Activated CD4-positive, alpha-beta T cell treated with anti-CD3 and anti-CD28 coated beads, Interleukin-2, amount 10 ng/mL, durations not matched to agents 7 days and 5 days (primary cell): ENCODE data around the gene CD274. TPM values are rescaled to one million over a fixed set of nuclear protein-coding genes. Genes with fewer than 3 reads are reported as not detected.
"Not testable (repeated sequence)": the region's sequence is repeated elsewhere in the genome, so short reads cannot be mapped to it uniquely, and the experiment has no call there.

Source experiments
- CTCF ChIA-PET: fragments of 350-600 bp; sonication (Branson Sonifier 250); formaldehyde crosslinking; loops from one replicate; lab custom pipeline; 2021; ENCODE audit warnings: antibody characterized with exemption; lab: Charles Lee
- POLR2A ChIA-PET: fragments of 350-600 bp; sonication (Branson Sonifier 250); formaldehyde crosslinking; loops from one replicate; lab custom pipeline; 2021; ENCODE audit warnings: antibody characterized with exemption; lab: Charles Lee
- DNase-seq: peaks from one replicate; pipeline ENCODE4 v3.0.0-alpha.2; 2020
- H3K27ac Mint-ChIP-seq: one replicate; pipeline ENCODE4 v1.8.0; 2021; ENCODE audit warnings: mild to moderate bottlenecking, moderate library complexity, mixed read lengths
- H3K27me3 Mint-ChIP-seq: one replicate; pipeline ENCODE4 v1.8.0; 2021; ENCODE audit warnings: mixed read lengths
- H3K36me3 Mint-ChIP-seq: one replicate; pipeline ENCODE4 v1.8.0; 2021; ENCODE audit warnings: low read depth, mixed read lengths
- H3K4me1 Mint-ChIP-seq: one replicate; pipeline ENCODE4 v1.8.0; 2021; ENCODE audit warnings: mixed read lengths
- H3K4me3 Mint-ChIP-seq: one replicate; pipeline ENCODE4 v1.8.0; 2021; ENCODE audit warnings: mild to moderate bottlenecking, moderate library complexity, mixed read lengths
- H3K9me3 Mint-ChIP-seq: one replicate; pipeline ENCODE4 v1.8.0; 2021; ENCODE audit warnings: mixed read lengths
- total RNA-seq, 2 experiments: library from RNA; stranded (reverse); gene quantifications; one replicate each; pipeline ENCODE4 v1.2.3, GENCODE V29; 2021

Gene CD274
- total RNA-seq, 2 experiments from 2014 or later = 10.5 to 10.7 TPM

DNA sequence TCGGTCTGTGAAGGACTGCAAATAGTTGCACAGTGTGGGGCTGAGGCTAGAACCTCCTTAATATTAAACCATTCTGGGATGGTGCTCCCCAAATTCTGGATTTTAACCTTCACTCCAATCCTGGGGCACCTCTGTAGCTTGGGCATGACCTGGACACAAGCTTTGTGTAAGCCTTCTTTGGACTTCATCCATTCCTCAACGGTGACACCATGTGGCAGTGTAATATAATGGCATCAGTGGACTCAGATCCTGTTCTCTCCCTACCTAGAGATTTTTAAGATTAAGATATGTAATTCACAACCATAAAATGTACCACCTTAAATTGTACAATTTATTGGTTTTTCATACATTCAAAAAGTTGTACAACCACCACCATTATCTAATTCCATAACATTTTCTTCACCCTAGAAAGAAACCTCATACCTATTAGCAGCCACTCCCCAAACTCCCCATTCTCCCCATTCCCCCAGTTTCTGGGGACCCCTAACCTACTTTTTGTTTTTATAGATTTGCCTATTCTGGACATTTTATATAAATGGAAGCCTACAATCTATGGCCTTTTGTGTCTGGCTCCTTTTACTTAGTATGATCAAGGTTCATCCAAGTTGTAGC, 7.8 kb upstream of the CD274 start:
- ChIA-PET CTCF (interaction anchor here (0.8 to 1.8 kb wide), 3 partner anchors 8 to 256 kb away, joined by 3 to 5 read pairs (median 3); partner anchors contain the start of gene CD274), POLR2A (no interaction called here)
- Mint-ChIP-seq H3K27ac (no peak overlapping the region), H3K36me3 (no peaks in the 10 kb centered on the region), H3K4me1 (peaks cover 58% of the 10 kb centered on the region), H3K9me3 (no peaks in the 10 kb centered on the region), H3K27me3 (no peaks in the 10 kb centered on the region), H3K4me3 (no peak overlapping the region)
- peak; percentile 61 for DNase-seq

DNA sequence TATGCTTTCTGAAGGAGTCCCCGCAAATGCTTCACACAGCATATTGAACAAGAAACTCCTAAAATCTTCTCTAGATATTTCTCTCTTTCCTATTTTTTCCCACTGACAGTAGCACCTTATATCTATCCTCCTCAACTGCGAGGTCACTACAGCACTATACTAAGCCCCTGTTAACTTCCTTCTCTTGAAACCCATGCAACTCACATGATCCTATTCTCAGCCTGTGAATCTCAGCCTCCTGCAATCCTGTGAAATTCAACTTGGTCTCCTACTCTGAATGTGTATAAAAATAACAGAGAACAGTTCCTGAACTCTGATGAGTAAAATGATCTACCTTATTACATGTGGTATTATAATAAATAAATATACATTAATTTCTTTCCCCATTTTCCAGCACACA, 6.5 kb upstream of the CD274 start:
- H3K4me1 Mint-ChIP-seq = peaks cover 60% of the 10 kb centered on the region

DNA sequence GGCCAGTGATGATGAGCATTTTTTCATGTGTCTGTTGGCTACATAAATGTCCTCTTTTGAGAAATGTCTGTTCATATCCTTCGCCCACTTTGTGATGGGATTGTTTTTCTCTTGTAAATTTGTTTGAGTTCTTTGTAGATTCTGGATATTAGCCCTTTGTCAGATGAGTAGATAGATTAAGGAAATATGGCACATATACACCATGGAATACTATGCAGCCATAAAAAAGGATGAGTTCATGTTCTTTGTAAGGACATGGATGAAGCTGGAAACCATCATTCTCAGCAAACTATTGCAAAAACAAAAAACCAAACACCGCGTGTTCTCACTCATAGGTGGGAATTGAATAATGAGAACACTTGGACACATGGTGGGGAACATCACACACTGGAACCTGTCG, 5.2 kb upstream of the CD274 start:
- H3K4me3 Mint-ChIP-seq, CTCF ChIA-PET, DNase-seq, H3K9me3 Mint-ChIP-seq, POLR2A ChIA-PET, H3K36me3 Mint-ChIP-seq, H3K27me3 Mint-ChIP-seq: not testable (repeated sequence)
- peak overlapping the region; percentile 43 for H3K27ac Mint-ChIP-seq
- H3K4me1 Mint-ChIP-seq = peaks cover 61% of the 10 kb centered on the region

More for the DNA sequence above, 6.5 kb upstream of the CD274 start:
- POLR2A ChIA-PET = no interaction called here
- Mint-ChIP-seq H3K27ac (no peak overlapping the region), H3K4me3 (no peak overlapping the region), H3K36me3 (no peaks in the 10 kb centered on the region), H3K27me3 (no peaks in the 10 kb centered on the region), H3K9me3 (no peaks in the 10 kb centered on the region)
- no peak for DNase-seq
- CTCF ChIA-PET = interaction anchor here (0.7 to 1.5 kb wide), 3 partner anchors 15 to 257 kb away, joined by 3 to 4 read pairs (median 4); no protein-coding TSS in a partner anchor

DNA sequence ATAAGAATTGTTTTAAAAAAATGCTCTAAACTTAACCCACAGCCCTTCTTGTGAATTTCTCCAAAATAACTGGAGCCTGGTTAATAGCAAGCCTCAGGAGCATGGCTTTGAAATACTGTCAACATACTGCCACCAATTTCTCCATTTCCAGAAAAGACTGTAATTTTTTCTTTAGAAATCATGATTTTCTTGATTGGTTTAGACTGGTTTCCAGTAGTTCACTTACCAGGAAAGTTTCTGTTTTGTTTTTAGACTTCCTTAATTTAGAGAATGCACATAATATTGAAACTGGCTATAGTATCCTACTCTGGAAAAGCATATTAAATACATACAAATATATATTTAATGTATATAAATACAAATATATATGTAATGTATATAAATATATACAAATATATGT, 4.5 kb upstream of the CD274 start:
- H3K27me3 Mint-ChIP-seq = no peaks in the 10 kb centered on the region
- CTCF ChIA-PET = no interaction called here
- no peaks in the 10 kb centered on the region for H3K36me3 Mint-ChIP-seq
- no peak overlapping the region for H3K27ac Mint-ChIP-seq
- peaks cover 57% of the 10 kb centered on the region for H3K4me1 Mint-ChIP-seq
- no peak for DNase-seq
- H3K9me3 Mint-ChIP-seq = no peaks in the 10 kb centered on the region
- no peak overlapping the region for H3K4me3 Mint-ChIP-seq
- POLR2A ChIA-PET = no interaction called here

DNA sequence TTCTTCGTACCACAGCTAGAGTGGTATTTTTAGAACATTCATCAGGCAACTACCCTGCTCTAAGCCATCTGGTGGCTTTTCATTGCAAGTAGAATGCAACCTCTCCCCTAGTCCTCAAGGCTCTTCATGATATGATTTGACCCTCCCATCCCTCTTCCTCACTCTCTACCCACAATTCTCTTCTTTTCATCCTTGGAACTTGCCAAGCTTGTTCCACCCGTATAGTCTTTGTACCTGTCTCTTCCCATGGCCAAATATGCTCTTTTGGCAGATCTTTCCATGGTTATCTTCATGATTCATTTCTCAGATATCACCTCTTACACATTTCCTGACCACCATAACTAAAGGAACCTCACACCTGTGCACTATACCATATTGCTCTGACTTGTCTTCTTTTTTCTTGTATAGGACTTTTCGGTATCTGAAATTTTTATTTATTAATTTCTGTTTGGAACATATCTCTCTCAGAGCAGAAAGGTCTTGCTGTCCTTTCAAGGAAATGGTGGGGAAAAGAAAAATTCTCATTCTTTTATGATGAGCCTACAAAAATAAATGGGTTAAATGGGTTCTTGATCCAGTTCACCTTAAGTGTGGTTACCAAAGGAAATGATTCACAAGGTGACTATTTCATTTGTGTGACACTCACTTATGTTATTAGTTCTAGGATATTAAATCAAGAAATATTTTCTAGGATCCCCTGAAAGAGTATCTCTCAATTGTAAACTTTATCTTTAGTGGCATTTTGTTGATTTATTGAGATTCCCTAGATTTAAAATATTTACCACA, 3.7 kb upstream of the CD274 start:
- H3K4me1 Mint-ChIP-seq = peaks cover 58% of the 10 kb centered on the region
- H3K36me3 Mint-ChIP-seq = no peaks in the 10 kb centered on the region
- POLR2A ChIA-PET = no interaction called here

DNA sequence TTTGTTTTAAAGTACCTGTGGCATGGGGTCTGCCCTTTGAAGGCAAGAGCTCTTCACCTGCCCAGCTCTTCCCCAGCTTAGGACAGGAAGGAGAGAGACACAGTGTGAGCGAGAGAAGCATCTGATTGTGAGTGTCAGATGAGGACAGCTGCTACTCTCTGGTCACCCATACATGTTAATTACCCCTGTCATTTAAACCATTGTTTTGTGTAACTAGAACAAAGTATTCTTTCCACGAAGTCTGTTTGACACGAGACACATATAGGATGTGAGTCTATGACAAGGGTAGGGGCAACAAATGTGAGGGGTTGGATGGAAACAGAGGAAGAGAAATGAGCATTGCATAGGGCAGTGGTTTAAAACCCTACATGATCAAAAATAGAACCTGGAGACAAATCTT, 3.0 kb upstream of the CD274 start:
- H3K27me3 Mint-ChIP-seq = no peaks in the 10 kb centered on the region
- ChIA-PET CTCF (interaction anchor here (1.1 to 1.6 kb wide), 2 partner anchors 17 to 500 kb away, joined by 3 to 4 read pairs; no protein-coding TSS in a partner anchor), POLR2A (no interaction called here)
- peaks cover 59% of the 10 kb centered on the region for H3K4me1 Mint-ChIP-seq
- DNase-seq = no peak
- peak overlapping the region; percentile 1 for H3K27ac Mint-ChIP-seq
- no peak overlapping the region for H3K4me3 Mint-ChIP-seq
- no peaks in the 10 kb centered on the region for H3K9me3 Mint-ChIP-seq
- H3K36me3 Mint-ChIP-seq = peaks cover 2% of the 10 kb centered on the region

More for the DNA sequence above, 3.7 kb upstream of the CD274 start:
- CTCF ChIA-PET = interaction anchor here (1.1 to 1.6 kb wide), 2 partner anchors 18 to 499 kb away, joined by 3 to 4 read pairs; no protein-coding TSS in a partner anchor
- Mint-ChIP-seq H3K9me3 (no peaks in the 10 kb centered on the region), H3K4me3 (no peak overlapping the region), H3K27me3 (no peaks in the 10 kb centered on the region), H3K27ac (peak overlapping the region; percentile 5)
- DNase-seq = no peak

DNA sequence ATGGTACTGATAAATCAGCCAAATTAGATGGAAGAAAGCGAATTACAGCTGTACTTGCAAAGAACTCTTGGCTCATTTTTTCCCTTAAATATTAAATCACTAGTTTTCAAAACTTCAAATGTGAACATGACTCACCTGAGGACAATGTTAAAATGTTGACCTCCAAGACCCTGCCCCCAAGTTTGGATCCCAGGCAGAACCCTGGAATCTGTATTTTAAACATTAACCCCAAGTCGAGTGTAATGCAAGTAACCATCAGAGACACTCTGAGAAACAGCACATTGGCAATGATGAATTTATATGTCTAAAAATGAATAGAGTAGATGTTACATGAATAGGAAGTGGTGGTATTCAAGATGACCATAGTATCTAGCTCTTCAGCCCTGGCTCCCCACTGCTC, 2.3 kb upstream of the CD274 start:
- CTCF ChIA-PET = interaction anchor here (0.7 to 1.6 kb wide), 2 partner anchors 350 to 501 kb away, joined by 3 to 4 read pairs; no protein-coding TSS in a partner anchor
- Mint-ChIP-seq H3K36me3 (peaks cover 4% of the 10 kb centered on the region), H3K4me3 (no peak overlapping the region), H3K4me1 (peaks cover 62% of the 10 kb centered on the region), H3K9me3 (no peaks in the 10 kb centered on the region), H3K27me3 (no peaks in the 10 kb centered on the region), H3K27ac (peak overlapping the region; percentile 93)
- no peak for DNase-seq
- POLR2A ChIA-PET = no interaction called here

DNA sequence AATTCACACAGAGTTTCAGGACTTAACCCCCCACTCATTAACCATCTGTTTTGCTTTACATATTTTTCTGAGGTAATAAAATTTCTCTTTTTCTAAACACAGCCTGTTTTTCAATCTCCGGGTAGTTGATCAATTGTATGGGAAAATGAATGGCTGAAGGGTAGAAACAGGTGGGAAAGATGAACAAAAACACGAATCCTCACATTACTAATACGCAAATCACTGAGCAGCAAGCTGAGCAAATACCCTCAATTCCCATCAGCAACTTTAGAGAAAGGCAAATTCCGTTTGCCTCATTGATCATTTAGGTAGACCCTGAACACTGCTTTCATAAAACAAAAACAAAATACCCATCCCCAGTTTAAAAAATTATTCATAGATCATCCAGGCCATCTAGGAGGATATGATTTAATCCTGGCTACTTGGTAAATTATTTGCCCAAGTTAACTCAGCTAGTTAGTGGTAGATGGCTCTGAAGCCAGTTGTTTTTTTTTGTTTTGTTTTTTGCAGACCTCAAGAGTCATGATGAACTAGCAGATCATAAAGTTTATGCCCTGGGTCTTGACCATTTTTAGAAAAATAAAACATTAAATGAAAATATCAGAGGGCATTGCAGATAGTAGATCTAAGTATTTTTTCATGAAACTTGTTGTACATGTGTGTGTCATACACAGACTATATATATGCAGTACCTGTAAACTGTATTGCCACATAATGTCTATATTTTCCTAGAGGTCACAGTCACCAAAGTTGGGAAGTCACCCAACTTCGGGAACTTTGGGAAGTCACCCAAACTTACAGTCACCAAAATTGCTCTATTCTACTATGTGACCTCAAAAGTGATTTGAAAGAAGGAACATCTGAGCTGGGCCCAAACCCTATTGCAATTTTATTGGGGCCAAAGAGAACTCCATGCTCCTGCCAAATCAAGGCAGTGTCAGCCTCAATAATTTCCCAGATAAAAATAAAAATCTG, 1.6 kb upstream of the CD274 start:
- CTCF ChIA-PET = interaction anchor here (0.7 to 2.8 kb wide), 9 partner anchors 11 to 686 kb away, joined by 3 to 25 read pairs (median 7); partner anchors contain the start of gene PLGRKT
- no peak for DNase-seq
- POLR2A ChIA-PET = no interaction called here
- H3K4me3 Mint-ChIP-seq = peak overlapping the region; percentile 94
- H3K4me1 Mint-ChIP-seq = peaks cover 69% of the 10 kb centered on the region
- H3K27ac Mint-ChIP-seq = peak overlapping the region; percentile 93
- peaks cover 4% of the 10 kb centered on the region for H3K36me3 Mint-ChIP-seq
- no peaks in the 10 kb centered on the region for H3K27me3 Mint-ChIP-seq
- H3K9me3 Mint-ChIP-seq = no peaks in the 10 kb centered on the region

DNA sequence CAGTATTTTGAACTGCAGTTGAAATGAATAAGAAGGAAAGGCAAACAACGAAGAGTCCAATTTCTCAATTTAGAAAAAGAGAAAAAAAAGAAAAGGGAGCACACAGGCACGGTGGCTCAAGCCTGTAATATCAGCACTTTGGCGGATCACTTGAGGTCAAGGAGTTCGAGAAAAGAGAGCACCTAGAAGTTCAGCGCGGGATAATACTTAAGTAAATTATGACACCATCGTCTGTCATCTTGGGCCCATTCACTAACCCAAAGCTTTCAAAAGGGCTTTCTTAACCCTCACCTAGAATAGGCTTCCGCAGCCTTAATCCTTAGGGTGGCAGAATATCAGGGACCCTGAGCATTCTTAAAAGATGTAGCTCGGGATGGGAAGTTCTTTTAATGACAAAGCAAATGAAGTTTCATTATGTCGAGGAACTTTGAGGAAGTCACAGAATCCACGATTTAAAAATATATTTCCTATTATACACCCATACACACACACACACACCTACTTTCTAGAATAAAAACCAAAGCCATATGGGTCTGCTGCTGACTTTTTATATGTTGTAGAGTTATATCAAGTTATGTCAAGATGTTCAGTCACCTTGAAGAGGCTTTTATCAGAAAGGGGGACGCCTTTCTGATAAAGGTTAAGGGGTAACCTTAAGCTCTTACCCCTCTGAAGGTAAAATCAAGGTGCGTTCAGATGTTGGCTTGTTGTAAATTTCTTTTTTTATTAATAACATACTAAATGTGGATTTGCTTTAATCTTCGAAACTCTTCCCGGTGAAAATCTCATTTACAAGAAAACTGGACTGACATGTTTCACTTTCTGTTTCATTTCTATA, 602 bp upstream of the CD274 start:
- no peak for DNase-seq
- no peaks in the 10 kb centered on the region for H3K9me3 Mint-ChIP-seq
- H3K36me3 Mint-ChIP-seq = peaks cover 4% of the 10 kb centered on the region
- H3K27ac Mint-ChIP-seq = peak overlapping the region; percentile 93
- ChIA-PET POLR2A (interaction anchor here (0.6 to 1.3 kb wide), 3 partner anchors 11 to 174 kb away, joined by 3 to 6 read pairs (median 4); no protein-coding TSS in a partner anchor), CTCF (interaction anchor here (0.6 to 2.8 kb wide), 20 partner anchors 8 to 693 kb away, joined by 3 to 25 read pairs (median 5); partner anchors contain the start of gene PLGRKT)
- H3K27me3 Mint-ChIP-seq = no peaks in the 10 kb centered on the region
- peaks cover 76% of the 10 kb centered on the region for H3K4me1 Mint-ChIP-seq
- H3K4me3 Mint-ChIP-seq = peak overlapping the region; percentile 94

DNA sequence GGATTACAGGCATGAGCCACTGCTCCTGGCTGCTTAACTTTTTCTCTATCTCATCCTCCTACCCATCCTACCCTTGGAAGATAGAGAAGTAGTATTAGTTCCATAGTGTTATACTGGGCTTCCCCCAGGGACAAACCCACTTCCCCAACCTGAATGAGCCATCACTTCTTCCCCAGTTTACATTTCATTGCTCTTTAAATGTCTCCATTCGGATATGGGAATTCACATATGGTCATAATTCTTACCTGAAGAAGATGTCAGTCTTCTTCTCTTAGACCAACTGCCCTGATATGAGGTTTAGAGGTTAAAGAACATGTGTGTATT, 1.9 kb downstream of the CD274 start:
- H3K36me3 Mint-ChIP-seq = peaks cover 13% of the 10 kb centered on the region
- CTCF ChIA-PET = interaction anchor here (0.6 kb wide), 1 partner anchor 660 kb away, joined by 3 read pairs; no protein-coding TSS in a partner anchor
- H3K9me3 Mint-ChIP-seq = no peaks in the 10 kb centered on the region
- peaks cover 74% of the 10 kb centered on the region for H3K4me1 Mint-ChIP-seq
- POLR2A ChIA-PET = no interaction called here
- peak overlapping the region; percentile 65 for H3K4me3 Mint-ChIP-seq
- H3K27ac Mint-ChIP-seq = peak overlapping the region; percentile 93
- DNase-seq = no peak
- H3K27me3 Mint-ChIP-seq = no peaks in the 10 kb centered on the region

DNA sequence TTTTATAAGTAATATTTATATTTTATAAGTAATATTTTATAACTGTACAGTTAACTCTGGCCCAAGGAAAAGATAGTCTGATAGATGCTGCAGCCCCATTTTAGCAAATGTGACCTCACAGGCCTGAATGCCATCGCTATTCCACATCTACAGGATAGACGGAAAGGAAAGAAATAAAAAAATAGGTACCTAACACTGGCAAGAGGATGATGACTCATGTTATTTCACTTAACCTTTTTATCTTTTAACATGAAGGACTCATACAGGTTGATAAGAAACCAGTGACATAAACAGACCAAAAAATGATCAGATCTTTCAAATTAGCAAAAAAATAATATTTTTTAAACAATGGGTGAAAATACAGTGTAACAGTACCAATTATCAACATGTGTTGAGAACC, 2.7 kb downstream of the CD274 start:
- Mint-ChIP-seq H3K27ac (peak overlapping the region; percentile 80), H3K9me3 (no peaks in the 10 kb centered on the region), H3K36me3 (peaks cover 20% of the 10 kb centered on the region), H3K4me3 (peak overlapping the region; percentile 25), H3K4me1 (peaks cover 73% of the 10 kb centered on the region), H3K27me3 (no peaks in the 10 kb centered on the region)
- CTCF ChIA-PET = no interaction called here
- POLR2A ChIA-PET = no interaction called here
- DNase-seq = no peak
